Loucy (cell line): ENCODE results near the gene SLAMF6.

Source experiments
- EZH2phosphoT487 ChIP-seq: fragments of 200-600 bp; IDR thresholded peaks from 2 replicates; pipeline ENCODE4 v1.6.1; 2018; ENCODE audit warnings: antibody characterized with exemption, mild to moderate bottlenecking, moderate library complexity, borderline replicate concordance
- TF ChIP-seq, protein P1 (sequence below): fragments of 200-600 bp; sonication (generic); conservative IDR thresholded peaks from 2 replicates; pipeline ENCODE4 v1.5.1; 2014; ENCODE audit warnings: mild to moderate bottlenecking, antibody characterized with exemption, low read length

GRCh38 chr1:160466961-160467360, 56.1 kb downstream of the SLAMF6 start:
- TF ChIP-seq, protein P1, sequence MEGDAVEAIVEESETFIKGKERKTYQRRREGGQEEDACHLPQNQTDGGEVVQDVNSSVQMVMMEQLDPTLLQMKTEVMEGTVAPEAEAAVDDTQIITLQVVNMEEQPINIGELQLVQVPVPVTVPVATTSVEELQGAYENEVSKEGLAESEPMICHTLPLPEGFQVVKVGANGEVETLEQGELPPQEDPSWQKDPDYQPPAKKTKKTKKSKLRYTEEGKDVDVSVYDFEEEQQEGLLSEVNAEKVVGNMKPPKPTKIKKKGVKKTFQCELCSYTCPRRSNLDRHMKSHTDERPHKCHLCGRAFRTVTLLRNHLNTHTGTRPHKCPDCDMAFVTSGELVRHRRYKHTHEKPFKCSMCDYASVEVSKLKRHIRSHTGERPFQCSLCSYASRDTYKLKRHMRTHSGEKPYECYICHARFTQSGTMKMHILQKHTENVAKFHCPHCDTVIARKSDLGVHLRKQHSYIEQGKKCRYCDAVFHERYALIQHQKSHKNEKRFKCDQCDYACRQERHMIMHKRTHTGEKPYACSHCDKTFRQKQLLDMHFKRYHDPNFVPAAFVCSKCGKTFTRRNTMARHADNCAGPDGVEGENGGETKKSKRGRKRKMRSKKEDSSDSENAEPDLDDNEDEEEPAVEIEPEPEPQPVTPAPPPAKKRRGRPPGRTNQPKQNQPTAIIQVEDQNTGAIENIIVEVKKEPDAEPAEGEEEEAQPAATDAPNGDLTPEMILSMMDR: no peak
- no peak for TF ChIP-seq EZH2phosphoT487
